Measurements from ENCODE around the gene SLC46A2. TPM values are rescaled to one million over a fixed set of nuclear protein-coding genes. Genes with fewer than 3 reads are reported as not detected.

The SLC46A2 gene
- total RNA-seq, 1 donor from 2014 or later = not detected

GRCh38 chr9:112891521-112891920 lies 845 bp upstream of the SLC46A2 start:
- ATAC-seq (no peak), DNase-seq (no peak)
- intact Hi-C loops (cut with micrococcal nuclease) = no loop called here

- intact Hi-C loops (cut with micrococcal nuclease) = no loop called here
- ATAC-seq (no peak), DNase-seq (peak; percentile 43)
These were observed 3.3 kb downstream of the SLC46A2 start for GRCh38 chr9:112887381-112887780.

- intact Hi-C loops (cut with micrococcal nuclease) = no loop called here
- no peak for DNase-seq
- no peak for ATAC-seq
These were observed 4.3 kb downstream of the SLC46A2 start for GRCh38 chr9:112886351-112886750.

GRCh38 chr9:112885324-112885723 lies 5.4 kb downstream of the SLC46A2 start:
- DNase-seq (no peak), ATAC-seq (no peak)
- intact Hi-C loops (cut with micrococcal nuclease) = no loop called here

GRCh38 chr9:112884721-112885120 lies 6.0 kb downstream of the SLC46A2 start:
- intact Hi-C loops (cut with micrococcal nuclease) = no loop called here
- no peak for ATAC-seq
- DNase-seq = no peak

GRCh38 chr9:112884101-112884500 lies 6.6 kb downstream of the SLC46A2 start:
- DNase-seq (no peak), ATAC-seq (no peak)
- intact Hi-C loops (cut with micrococcal nuclease) = no loop called here

GRCh38 chr9:112881331-112881730 lies 9.3 kb downstream of the SLC46A2 start:
- ATAC-seq = no peak
- intact Hi-C loops (cut with micrococcal nuclease) = no loop called here
- no peak for DNase-seq

- intact Hi-C loops (cut with micrococcal nuclease) = no loop called here
- DNase-seq (no peak), ATAC-seq (no peak)
These were observed 10.0 kb downstream of the SLC46A2 start for GRCh38 chr9:112880650-112881049.

GRCh38 chr9:112878752-112879151 lies 11.9 kb downstream of the SLC46A2 start:
- DNase-seq = no peak
- intact Hi-C loops (cut with micrococcal nuclease) = no loop called here
- ATAC-seq = no peak

- intact Hi-C loops (cut with micrococcal nuclease) = no loop called here
- DNase-seq (no peak), ATAC-seq (no peak)
These were observed 16.8 kb downstream of the SLC46A2 start for GRCh38 chr9:112873773-112874405.

- ATAC-seq (no peak), DNase-seq (no peak)
- intact Hi-C loops (cut with micrococcal nuclease) = no loop called here
These were observed 18.7 kb downstream of the SLC46A2 start for GRCh38 chr9:112872019-112872418.

- intact Hi-C loops (cut with micrococcal nuclease) = no loop called here
- ATAC-seq (no peak), DNase-seq (no peak)
These were observed 20.1 kb downstream of the SLC46A2 start for GRCh38 chr9:112870556-112870955.

GRCh38 chr9:112869917-112870316 lies 20.8 kb downstream of the SLC46A2 start:
- intact Hi-C loops (cut with micrococcal nuclease) = no loop called here
- DNase-seq (no peak), ATAC-seq (no peak)

- ATAC-seq (no peak), DNase-seq (no peak)
- intact Hi-C loops (cut with micrococcal nuclease) = no loop called here
These were observed 21.6 kb downstream of the SLC46A2 start for GRCh38 chr9:112869041-112869529.

- intact Hi-C loops (cut with micrococcal nuclease) = no loop called here
- ATAC-seq (no peak), DNase-seq (no peak)
These were observed 22.2 kb downstream of the SLC46A2 start for GRCh38 chr9:112868461-112868860.

GRCh38 chr9:112867275-112867991 lies 23.2 kb downstream of the SLC46A2 start:
- intact Hi-C loops (cut with micrococcal nuclease) = no loop called here
- DNase-seq (no peak), ATAC-seq (peak; percentile 39)

GRCh38 chr9:112866662-112867274 lies 23.9 kb downstream of the SLC46A2 start:
- intact Hi-C loops (cut with micrococcal nuclease) = no loop called here
- DNase-seq = no peak
- no peak for ATAC-seq

- no peak for ATAC-seq
- intact Hi-C loops (cut with micrococcal nuclease) = no loop called here
These were observed 25.7 kb downstream of the SLC46A2 start for GRCh38 chr9:112864982-112865381.

GRCh38 chr9:112864403-112864802 lies 26.3 kb downstream of the SLC46A2 start:
- DNase-seq (no peak), ATAC-seq (no peak)
- intact Hi-C loops (cut with micrococcal nuclease) = no loop called here

More at GRCh38 chr9:112864982-112865381, 25.7 kb downstream of the SLC46A2 start:
- no peak for DNase-seq

- ATAC-seq (no peak), DNase-seq (no peak)
- intact Hi-C loops (cut with micrococcal nuclease) = no loop called here
These were observed 26.9 kb downstream of the SLC46A2 start for GRCh38 chr9:112863746-112864145.
